ENCODE data around the gene HAGH. TPM values are rescaled to one million over a fixed set of nuclear protein-coding genes. Genes with fewer than 3 reads are reported as not detected.

Gene HAGH
- total RNA-seq, 1 experiment from 2014 or later = 28.2 TPM

- no peak for DNase-seq (ENCODE audit: low read depth)
Observed at GRCh38 chr16:1773703-1774447, 52.8 kb downstream of the HAGH start.

- DNase-seq (ENCODE audit: low read depth) = peak; percentile 87
Observed at GRCh38 chr16:1772908-1773702, 53.5 kb downstream of the HAGH start, which contains the start of gene MRPS34. Gene MRPS34, minus strand, starts transcription at chr16:1773134. Its CDS starts 15 bp downstream, at chr16:1773119.

DNA sequence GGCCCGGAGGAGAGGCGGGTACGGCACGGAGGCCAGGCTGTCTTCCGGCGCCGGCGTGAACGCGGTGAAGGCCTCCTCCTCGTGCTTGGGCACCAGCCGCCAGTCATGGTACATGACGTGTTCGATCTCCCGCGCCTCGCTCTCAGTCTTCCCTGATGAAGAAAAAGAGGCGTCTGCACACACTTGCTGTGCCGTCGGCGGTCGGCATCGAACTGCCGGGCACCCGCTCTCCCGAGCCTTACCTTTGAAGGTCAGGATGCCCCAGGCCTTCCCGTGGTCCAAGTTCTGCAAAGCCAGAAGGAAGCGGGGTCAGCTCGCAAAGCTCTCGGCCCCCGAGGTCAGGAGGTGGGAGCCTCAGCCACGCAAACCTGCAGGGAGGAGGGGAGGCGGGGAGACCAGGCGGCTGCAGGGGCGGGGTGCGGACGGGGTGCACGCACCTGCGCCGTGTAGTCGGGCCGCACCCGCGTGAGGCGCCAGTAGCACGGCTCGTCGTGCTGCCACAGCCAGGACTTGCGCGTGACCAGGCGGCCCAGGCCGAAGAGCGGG is 54.2 kb downstream of the HAGH start, which contains the start of gene EME2:
Gene EME2, plus strand, starts transcription at position 449 of the 546 bp plus-strand sequence. CDS start 418 bp downstream, outside the sequence.
- DNase-seq (ENCODE audit: low read depth) = peak; percentile 62

- no peak for DNase-seq (ENCODE audit: low read depth)
Observed at GRCh38 chr16:1771864-1772361, 54.7 kb downstream of the HAGH start.

GRCh38 chr16:1771188-1771863 is 55.3 kb downstream of the HAGH start, which contains the start of gene NME3:
Gene NME3, minus strand, starts transcription at chr16:1771543. Its CDS starts 9 bp downstream, at chr16:1771534.
- peak; percentile 71 for DNase-seq (ENCODE audit: low read depth)

DNA sequence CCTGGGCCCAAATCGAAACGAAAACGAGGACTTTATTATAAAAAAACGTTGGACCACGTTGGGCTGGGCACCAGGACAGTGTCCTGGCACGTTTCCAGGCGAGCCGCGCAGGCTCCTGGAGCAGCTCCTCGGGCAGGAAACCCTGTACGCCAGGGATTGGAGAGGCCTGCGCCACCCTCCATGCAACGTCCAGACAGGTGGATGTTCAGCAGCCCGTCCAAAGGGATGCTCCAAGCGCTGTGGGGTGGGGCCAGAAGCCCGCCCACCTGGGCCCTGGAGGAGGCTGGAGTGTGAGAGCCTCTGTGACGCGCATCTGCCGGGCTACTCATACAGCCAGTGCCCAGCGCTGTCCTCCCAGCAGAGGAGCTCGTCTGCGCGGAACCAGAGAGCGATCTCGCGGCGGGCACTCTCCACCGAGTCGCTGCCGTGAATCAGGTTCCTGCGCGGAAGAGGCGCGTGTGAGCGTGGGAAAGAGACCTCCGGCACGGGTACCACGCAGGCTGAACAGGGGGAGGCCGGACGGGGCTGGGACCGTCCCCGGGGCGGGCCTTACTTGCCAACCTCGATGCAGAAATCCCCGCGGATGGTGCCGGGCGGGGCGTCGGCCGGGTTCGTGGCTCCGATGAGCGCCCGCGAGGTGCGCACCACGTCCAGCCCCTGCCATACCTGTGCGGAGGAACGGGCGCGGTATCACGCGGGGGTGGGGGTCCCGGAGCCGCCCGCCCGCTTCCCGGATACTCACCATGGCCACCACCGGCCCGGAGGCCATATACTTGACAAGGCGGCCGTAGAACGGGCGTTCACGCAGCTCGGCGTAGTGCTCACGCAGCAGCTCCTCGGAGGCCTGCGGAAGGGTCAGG is 56.1 kb downstream of the HAGH start:
- DNase-seq (ENCODE audit: low read depth) = peak; percentile 65

DNA sequence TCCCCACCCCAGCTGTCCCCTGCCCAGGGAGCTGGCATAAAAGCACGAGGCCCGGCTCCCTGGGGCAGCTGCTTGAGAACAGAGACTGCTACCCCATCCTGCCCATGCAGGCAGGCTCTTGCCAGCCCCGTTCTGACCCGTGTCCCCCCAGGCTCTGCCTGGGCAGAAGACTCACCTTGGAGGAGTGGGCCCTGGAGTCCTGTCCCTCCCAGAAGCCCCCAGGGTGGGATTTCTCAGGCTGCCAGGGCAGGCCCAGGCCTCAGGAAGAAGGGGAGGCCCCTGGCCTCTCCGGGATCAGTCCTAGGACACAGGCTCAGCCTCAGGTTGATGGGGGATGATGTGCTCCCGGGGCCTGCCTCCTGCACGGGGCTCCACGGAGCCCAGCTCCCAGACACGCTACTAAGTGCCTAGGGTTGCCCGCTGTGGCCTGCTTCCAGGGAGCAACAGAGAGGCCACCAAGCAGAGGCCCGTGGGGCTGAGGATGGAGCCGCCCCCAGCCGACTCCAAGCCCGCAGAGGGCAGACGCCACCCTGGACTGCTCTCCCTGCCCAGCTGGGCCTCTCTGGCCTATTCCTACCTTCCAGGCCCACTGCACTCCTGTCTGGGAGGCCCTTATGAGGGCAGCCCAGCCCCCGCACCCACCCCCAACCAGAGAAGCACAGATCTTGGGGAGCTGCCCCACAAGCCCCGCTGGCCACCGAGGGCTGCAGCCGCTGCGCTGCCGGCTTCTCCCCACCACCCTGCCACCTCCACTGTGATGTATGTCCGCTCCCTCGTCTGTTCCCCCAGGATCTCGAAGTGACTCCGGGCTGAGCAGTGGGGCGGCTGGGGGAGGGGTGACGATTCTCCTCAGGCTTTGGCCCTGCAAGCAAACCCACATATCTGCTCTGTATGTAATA is 57.0 kb downstream of the HAGH start:
- DNase-seq (ENCODE audit: low read depth) = no peak

- no peak for DNase-seq (ENCODE audit: low read depth)
Observed at GRCh38 chr16:1768767-1769401, 57.7 kb downstream of the HAGH start.

- no peak for DNase-seq (ENCODE audit: low read depth)
Observed at GRCh38 chr16:1768061-1768766, 58.4 kb downstream of the HAGH start.

DNA sequence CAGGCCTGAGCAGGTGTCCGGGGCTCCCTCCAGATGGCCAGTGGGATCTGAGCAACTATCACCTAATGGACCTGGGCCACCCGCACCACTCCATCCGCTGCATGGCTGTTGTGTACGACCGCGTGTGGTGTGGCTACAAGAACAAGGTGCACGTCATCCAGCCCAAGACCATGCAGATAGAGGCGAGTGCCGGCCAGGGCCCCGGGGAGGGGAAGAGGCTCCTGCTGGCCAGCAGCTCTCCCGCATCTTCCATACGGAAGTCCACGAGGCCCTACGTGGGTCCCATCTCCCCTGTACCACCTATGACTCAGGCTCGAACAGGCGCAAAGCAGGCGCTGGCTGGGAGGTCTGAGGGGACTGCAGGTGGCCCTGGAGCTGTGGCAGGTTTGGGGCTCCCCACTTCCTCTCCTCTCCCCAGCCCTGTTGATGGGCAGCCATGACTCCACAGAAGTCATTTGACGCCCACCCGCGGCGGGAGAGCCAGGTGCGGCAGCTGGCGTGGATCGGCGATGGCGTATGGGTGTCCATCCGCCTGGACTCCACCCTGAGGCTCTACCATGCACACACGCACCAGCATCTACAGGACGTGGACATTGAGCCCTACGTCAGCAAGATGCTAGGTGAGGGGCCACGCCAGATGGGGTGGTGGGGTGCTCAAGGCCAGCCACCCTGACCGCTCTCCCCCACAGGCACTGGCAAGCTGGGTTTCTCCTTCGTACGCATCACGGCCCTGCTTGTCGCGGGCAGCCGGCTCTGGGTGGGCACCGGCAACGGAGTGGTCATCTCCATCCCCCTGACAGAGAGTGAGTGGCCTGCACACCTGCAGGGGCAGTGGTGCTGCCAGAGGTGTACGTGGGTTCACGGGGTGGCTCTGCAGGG is 59.3 kb downstream of the HAGH start:
- DNase-seq (ENCODE audit: low read depth) = no peak

DNA sequence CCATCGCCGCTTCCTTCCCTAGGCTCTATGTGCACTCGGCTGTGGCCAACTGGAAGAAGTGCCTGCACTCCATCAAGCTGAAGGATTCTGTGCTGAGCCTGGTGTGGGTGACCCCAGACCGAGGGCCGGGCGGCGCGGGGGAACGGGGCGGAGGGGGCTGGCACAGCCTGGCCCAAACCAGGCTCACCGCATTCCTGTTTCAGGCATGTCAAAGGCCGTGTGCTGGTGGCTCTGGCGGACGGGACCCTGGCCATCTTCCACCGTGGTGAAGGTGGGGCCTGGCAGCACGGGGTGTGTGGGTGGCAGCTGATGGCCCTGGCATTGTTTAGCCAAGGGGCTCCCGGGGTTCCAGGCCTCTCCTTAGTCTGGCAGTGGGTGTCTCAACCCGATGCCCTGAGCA is 59.9 kb downstream of the HAGH start:
- no peak for DNase-seq (ENCODE audit: low read depth)

DNA sequence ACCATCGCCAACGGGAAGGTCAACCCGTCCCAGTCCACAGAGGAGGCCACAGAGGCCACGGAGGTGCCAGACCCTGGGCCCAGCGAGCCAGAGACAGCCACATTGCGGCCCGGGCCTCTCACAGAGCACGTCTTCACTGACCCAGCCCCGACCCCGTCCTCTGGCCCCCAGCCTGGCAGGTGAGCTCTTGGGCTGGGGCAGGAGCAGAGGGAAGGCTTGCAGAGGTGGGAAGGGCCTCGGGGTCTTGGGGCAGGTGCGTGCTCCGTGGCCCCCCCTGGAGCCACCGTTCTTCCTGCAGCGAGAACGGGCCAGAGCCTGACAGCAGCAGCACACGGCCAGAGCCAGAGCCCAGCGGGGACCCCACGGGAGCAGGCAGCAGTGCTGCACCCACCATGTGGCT is 60.4 kb downstream of the HAGH start:
- DNase-seq (ENCODE audit: low read depth) = no peak

DNA sequence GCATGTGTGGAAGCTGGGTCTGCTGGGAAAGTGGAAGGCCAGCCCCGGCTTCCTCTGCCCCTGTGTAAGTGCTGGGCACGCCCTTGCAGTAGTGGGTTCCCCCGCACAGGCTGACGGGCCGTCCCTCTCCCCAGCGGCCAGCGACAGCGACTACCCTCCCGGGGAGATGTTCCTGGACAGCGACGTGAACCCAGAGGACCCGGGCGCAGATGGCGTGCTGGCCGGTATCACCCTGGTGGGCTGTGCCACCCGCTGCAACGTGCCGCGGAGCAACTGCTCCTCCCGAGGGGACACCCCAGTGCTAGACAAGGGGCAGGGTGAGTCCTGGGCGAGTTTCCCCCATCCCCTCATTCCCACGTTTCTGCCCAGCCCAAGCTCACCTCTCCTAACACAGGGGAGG is 60.8 kb downstream of the HAGH start:
- DNase-seq (ENCODE audit: low read depth) = no peak

DNA sequence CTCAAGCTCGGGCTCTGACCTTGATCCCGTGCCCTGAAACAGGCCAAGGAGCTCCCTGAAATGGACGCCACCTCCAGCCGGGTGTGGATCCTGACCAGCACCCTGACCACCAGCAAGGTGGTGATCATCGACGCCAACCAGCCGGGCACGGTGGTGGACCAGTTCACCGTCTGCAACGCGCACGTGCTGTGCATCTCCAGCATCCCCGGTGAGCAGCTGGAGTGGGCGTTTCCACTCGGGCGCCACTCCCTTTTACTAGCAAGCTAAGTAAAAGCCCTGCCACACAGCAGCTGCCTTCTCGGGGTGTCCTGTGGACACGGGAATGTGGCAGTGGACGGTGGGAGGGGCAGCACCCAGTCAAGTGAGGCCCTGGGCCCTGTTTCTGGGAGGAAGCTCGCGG is 61.7 kb downstream of the HAGH start:
- DNase-seq (ENCODE audit: low read depth) = no peak

- DNase-seq (ENCODE audit: low read depth) = no peak
Observed at GRCh38 chr16:1763521-1764511, 62.8 kb downstream of the HAGH start.

- DNase-seq (ENCODE audit: low read depth) = no peak
Observed at GRCh38 chr16:1762879-1763520, 63.6 kb downstream of the HAGH start.

Data from Daoy (cell line).